AG10803 (cell line): ENCODE data around the gene NKD2.
"Not testable (repeated sequence)": the region's sequence is repeated elsewhere in the genome, so short reads cannot be mapped to it uniquely, and the experiment has no call there.

Experiments used
- DNase-seq: peaks from one replicate; pipeline ENCODE4 v3.0.0; 2010; ENCODE audit warnings: low read depth
- H3K4me3 ChIP-seq: 2 replicates; pipeline ENCODE4 v1.5.1; 2011; ENCODE audit warnings: mild to moderate bottlenecking, low read length, control low read depth
- TF ChIP-seq, protein P1 (sequence below): conservative IDR thresholded peaks from 2 replicates; pipeline ENCODE4 v1.5.1; 2011; ENCODE audit warnings: mild to moderate bottlenecking, low read length, control low read depth, inconsistent platforms

Gene NKD2

GRCh38 chr5:1018596-1018995 is 10.0 kb downstream of the NKD2 start:
- no peak overlapping the region for H3K4me3 ChIP-seq
- TF ChIP-seq, protein P1, sequence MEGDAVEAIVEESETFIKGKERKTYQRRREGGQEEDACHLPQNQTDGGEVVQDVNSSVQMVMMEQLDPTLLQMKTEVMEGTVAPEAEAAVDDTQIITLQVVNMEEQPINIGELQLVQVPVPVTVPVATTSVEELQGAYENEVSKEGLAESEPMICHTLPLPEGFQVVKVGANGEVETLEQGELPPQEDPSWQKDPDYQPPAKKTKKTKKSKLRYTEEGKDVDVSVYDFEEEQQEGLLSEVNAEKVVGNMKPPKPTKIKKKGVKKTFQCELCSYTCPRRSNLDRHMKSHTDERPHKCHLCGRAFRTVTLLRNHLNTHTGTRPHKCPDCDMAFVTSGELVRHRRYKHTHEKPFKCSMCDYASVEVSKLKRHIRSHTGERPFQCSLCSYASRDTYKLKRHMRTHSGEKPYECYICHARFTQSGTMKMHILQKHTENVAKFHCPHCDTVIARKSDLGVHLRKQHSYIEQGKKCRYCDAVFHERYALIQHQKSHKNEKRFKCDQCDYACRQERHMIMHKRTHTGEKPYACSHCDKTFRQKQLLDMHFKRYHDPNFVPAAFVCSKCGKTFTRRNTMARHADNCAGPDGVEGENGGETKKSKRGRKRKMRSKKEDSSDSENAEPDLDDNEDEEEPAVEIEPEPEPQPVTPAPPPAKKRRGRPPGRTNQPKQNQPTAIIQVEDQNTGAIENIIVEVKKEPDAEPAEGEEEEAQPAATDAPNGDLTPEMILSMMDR: no peak
- DNase-seq: no peak

DNA sequence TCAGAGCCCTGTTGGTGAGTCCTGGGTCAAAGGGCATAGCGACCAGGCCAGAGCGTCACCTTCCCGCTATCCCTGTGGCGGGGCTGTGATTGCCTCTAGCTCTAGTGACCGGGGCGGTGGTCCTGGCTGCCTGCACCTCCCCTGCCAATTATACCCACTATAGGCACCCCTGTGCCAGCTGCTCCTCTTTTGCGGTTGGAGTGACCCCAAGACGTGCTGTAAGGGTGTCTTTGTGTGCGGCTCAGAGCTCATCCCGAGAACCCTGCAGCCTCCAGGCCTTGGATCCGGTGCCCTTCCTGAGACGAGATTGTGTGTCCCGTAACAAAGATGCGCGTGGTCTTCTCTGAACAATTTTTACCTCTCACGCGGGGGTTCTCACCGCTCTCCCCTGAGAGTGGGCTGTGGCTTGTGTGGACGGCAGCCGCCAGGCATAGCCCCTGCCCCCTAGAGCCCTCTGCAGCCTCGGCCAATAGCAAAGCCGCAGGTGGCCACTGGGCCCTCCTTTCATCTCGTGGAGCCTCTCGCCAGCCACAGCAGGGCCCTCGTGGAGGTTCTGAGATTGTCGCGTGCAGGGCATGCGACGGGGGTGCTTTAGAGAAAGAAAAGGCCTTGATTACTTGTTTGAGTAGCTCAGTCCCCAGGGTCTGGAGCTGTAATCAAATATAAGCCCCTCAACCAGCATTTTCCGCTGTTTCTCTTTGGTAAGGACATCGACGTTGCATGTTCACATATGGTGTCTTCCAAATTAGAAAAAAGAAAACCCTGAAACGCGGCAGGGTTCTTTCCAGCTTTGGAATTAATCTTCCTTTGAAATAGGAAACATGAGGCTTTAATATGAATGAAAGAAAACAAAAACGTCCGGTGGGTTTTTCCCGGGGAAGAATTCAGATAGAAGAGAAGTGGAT is 10.7 kb downstream of the NKD2 start:
- TF ChIP-seq, protein P1: no peak

GRCh38 chr5:1020452-1020961 is 11.9 kb downstream of the NKD2 start:
- TF ChIP-seq, protein P1: no peak
- DNase-seq: no peak
- H3K4me3 ChIP-seq: no peak overlapping the region

More for the DNA sequence above, 10.7 kb downstream of the NKD2 start:
- DNase-seq: no peak
- H3K4me3 ChIP-seq: no peak overlapping the region

DNA sequence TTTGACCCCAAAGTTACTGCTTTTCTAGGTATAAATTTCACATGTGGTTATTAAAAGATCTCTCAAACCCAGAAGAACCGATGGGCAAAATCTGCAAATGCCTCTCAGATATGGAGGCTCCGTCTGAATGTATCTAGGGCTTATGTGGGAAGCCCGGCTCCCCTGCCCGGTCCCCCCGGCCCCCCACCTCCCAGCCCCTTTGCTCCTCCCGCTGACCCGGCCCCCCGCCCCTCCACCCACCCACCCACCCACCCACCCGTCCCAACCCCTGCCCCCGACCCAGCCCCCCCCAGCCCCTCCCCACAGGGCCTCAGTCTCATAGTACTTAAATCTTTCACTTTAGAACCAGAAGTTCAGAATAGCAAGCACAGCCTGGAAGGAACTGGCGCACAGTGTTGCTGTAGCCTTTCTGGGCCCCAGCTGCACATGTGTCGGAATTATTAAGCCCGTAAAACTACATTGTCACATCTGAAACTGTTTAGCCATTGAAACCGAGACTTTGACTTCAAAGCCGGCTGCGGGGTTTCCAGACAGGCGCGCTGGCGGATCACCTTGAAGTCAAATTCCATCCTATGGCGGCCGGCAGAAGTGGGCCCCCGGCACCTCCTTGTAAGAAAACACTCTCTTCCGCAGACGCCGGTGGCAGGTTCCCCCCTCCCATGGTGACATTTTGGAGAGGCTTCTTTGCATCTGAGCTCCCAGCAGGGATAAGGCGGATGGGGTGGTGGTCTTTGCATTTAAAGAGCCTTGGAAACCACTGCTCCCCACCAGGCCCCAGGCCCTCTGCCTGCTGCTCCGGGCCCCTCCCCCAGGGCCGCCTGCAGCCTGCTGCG is 12.8 kb downstream of the NKD2 start:
- TF ChIP-seq, protein P1: no peak
- DNase-seq: peak; percentile 49
- H3K4me3 ChIP-seq: no peak overlapping the region

GRCh38 chr5:1021969-1022336 is 13.4 kb downstream of the NKD2 start:
- H3K4me3 ChIP-seq, DNase-seq: not testable (repeated sequence)

GRCh38 chr5:1026700-1027621 is 18.4 kb downstream of the NKD2 start:
- no peak overlapping the region for H3K4me3 ChIP-seq
- TF ChIP-seq, protein P1: no peak

More at GRCh38 chr5:1026700-1027621, 18.4 kb downstream of the NKD2 start:
- DNase-seq: no peak
